ENCODE measurements around the gene PGM5.

- TF ChIP-seq CTCF (conservative IDR thresholded peaks at IDR 0.05; ENCODE audit: low read length) (no peak), EZH2phosphoT487 (IDR thresholded peaks at IDR 0.05; ENCODE audit: borderline replicate concordance, low read depth, low read length) (no peak)
Observed at GRCh38 chr9:68498816-68499215, 142.4 kb downstream of the PGM5 start.
